Measurements from ENCODE around the gene KRT77. TPM values are rescaled to one million over a fixed set of nuclear protein-coding genes. Genes with fewer than 3 reads are reported as not detected.
"Not testable (repeated sequence)": the region's sequence is repeated elsewhere in the genome, so short reads cannot be mapped to it uniquely, and the experiment has no call there.

Gene KRT77
- total RNA-seq: not detected in 2 replicates

DNA sequence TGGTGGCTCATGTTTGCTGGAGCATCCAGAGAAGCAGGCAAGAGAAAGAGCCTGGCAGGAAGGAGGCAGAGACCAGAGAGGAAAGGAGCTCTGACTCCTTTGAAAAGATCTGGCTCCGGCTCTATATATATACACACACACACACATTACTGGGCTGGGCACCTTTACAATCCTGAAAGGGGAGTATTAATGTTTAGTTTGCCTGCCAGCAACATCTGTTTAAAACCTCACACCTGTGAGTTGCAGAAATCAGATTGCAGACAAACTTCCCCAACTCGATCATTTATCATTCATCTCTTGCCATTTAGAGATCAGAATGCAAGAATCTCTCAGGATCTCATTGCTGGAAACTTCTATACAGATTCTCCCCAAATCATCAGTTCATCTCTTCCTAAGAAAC lies at the start of gene KRT77:
TSS of gene KRT77 (minus strand) at position 101 of the 400 bp plus-strand sequence. CDS start at position 11, 90 bp downstream.
- intact Hi-C loops (cut with micrococcal nuclease): no loop called here

- intact Hi-C loops (cut with micrococcal nuclease): no loop called here
These were observed 49.2 kb upstream of the KRT77 start for GRCh38 chr12:52752516-52752915.

- intact Hi-C loops (cut with micrococcal nuclease): no loop called here
These were observed 48.5 kb upstream of the KRT77 start for GRCh38 chr12:52751795-52752194.

DNA sequence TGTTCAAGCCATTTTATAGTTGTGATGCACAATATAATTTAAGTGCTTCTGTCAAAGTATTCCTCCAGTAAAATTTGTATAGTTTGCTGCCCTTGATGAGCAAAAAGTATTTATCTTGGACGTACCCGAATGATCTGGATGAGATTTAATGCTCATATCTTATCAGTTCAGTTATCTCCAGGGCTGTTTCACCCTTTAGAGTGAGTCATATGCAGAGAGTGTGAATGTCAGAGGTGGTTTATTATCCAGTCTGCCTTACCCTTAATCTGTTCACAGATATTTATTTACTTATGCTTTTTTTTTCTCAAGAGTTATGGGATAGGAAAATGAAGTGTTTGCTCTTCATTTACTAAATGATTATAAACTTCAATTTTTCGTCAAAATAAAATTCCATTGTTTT lies 47.2 kb upstream of the KRT77 start:
- intact Hi-C loops (cut with micrococcal nuclease): not testable (repeated sequence)

DNA sequence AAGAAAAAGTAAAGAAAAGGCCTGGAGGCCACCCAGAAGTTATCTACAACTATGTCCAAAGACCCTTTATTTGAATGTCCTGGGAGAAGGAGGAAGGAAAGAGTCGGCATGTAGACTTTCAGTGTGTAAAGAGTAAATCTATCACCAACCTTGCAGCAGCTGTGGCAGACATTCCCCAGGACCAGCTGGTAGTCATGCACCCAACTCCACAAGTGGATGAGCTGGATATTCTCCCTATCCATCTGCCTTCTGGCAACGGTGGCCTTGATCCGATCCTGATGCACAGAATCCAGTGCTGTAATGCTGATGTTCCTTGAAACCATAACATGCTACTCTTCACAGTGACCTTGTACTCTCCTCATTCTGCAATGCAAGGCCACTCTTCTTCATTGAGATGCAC lies 46.5 kb upstream of the KRT77 start:
- intact Hi-C loops (cut with micrococcal nuclease): no loop called here

GRCh38 chr12:52748578-52748977 lies 45.3 kb upstream of the KRT77 start:
- intact Hi-C loops (cut with micrococcal nuclease): no loop called here

GRCh38 chr12:52745554-52745953 lies 42.2 kb upstream of the KRT77 start:
- intact Hi-C loops (cut with micrococcal nuclease): no loop called here

- intact Hi-C loops (cut with micrococcal nuclease): no loop called here
These were observed 41.3 kb upstream of the KRT77 start for GRCh38 chr12:52744493-52745156.

DNA sequence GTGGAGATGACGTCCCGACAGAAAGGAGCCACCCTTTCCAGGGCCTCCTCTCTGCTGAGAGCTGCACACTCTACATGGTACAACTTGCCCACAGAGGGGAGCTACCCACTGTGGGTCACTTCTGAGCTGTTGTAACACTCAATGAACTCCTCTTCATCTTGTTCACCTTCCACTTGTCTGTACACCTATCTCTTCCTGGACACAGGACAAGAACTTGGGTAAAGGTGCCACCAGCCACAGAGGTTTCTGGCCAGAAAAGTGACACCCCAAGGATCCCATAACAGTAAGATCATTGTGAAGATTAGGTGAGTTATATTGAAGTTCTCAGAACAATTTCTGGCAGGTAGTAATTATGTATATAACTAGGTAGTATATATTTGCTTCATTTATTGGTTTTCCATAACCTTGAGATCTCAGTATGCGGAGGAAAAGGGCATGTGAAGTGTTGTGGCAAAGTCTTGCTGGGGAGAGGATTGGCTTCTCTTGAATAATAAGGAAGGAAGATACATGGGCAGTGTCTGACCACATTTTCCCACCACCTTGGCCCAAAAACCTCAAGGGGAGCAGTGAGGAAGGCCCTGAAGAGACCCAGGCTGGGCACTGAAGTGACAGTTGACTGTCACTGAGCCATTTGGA lies 39.6 kb upstream of the KRT77 start:
- intact Hi-C loops (cut with micrococcal nuclease): no loop called here

GRCh38 chr12:52742196-52742580 lies 38.9 kb upstream of the KRT77 start:
- intact Hi-C loops (cut with micrococcal nuclease): no loop called here

DNA sequence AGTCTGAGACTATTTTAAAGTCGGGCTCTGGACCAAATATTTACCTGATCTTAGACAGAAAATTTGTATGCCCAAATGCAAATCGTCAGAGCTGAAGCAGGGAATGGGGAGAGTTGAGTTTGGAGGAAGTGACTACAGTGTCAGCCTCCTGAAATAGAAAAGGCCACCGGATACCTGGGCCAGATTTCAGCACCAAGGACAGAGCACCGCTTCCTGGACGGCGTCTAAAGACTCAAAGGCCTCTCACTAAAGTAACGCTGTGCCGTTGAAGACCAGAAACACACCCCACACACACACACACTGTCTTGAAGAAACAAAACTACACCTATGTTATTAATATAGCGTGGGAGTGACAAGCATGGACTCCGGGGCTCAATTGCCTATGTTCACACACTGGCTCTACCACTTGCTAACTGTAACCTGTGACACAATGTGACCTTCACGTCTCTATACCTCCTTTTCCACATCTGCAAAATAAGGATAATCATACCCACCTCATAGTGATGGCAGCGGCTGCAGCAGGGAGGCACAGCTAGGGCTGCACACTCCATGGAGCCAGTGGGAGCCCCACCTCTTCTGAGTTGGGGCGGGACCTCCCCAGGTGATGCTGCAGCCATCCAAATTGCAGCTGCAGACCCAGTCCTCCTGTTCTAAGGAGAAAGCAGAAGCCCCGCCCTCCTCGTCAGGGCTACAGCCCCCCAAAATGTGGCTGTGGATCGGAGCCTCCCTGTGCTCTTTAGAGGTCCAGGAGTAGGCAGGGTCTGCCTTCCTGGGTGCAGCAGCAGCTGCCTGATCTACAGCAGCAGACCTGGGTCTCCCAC lies 38.3 kb upstream of the KRT77 start:
- intact Hi-C loops (cut with micrococcal nuclease): loop anchor here (1.0 kb wide), 2 partner anchors 131 to 158 kb away; no protein-coding TSS in a partner anchor

DNA sequence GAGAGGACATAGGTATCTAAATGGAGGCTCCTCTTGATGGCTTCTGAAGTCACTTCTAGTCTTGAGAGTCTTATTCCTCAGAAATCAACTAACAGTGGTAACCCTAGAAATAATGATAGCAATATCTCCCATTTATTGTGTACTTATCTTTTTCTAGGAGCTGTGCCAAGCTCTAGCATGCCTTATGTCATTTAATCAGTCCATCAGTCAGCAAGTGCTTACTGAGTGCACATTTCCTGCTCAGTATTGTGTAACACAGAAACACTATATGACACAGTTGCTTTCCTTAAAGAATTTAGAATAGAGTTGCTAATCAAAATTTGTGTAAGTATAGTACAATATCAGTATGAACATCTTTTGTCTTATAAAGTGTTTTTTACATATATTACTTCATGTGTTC lies 37.3 kb upstream of the KRT77 start:
- intact Hi-C loops (cut with micrococcal nuclease): no loop called here

DNA sequence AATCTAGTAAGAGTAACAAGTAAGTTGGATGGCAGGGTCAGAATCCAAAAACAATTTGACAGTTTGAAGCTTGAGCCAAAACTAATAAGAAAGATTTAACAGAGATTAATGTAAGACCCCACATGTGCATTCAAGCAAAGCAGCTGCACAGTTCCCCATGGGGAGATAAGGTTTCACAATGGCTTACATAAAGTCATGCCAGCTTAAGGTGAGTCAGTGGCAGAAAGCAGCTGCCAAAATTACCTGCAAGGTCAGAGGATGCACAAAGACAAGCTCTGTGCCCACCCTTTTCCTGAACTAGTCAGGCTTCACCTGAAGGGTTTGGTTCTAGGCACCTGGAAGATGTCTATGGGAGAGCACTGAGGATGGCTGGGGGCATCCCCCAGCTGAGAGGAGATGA lies 36.6 kb upstream of the KRT77 start:
- intact Hi-C loops (cut with micrococcal nuclease): no loop called here

GRCh38 chr12:52735816-52736632 lies 32.7 kb upstream of the KRT77 start:
- intact Hi-C loops (cut with micrococcal nuclease): no loop called here

GRCh38 chr12:52735106-52735505 lies 31.8 kb upstream of the KRT77 start:
- intact Hi-C loops (cut with micrococcal nuclease): no loop called here

DNA sequence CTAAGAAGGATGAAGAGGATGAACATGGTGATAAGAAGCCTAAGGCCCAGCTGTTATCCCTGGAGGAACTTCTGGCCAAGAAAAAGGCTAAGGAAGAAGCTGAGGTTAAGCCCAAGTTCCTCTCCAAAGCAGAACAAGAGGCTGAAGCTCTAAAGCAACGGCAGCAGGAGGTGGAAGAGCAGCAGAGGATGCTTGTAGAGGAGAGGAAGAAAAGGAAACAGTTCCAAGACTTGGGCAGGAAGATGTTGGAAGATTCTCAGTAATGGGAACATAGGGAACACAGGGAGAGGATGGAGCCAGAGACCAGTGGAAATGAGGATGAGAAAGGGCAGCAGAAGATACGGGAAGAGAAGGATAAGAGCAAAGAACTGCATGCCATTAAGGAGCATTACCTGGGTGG lies 27.5 kb upstream of the KRT77 start:
- intact Hi-C loops (cut with micrococcal nuclease): no loop called here

GRCh38 chr12:52730383-52730782 lies 27.1 kb upstream of the KRT77 start:
- intact Hi-C loops (cut with micrococcal nuclease): no loop called here

- intact Hi-C loops (cut with micrococcal nuclease): no loop called here
These were observed 25.8 kb upstream of the KRT77 start for GRCh38 chr12:52729147-52729546.

DNA sequence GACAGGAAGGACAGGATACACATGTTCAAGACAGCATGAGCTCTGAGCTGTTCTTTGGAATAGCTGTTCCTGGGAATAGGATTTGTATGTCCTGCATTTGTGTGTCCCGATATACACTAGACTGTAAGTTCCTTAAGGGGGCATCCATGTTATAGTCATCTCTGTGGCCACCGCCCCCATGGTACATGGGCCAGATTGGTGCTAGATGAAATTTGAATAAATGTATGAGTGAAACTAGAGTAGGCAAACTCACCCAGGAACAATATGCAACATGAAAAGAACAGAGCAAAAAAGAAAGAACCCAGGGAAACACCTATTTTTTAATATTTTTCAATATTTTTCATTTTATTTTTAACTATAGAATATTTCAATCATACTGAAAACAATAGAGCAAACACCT lies 25.1 kb upstream of the KRT77 start:
- intact Hi-C loops (cut with micrococcal nuclease): no loop called here

- intact Hi-C loops (cut with micrococcal nuclease): no loop called here
These were observed 23.7 kb upstream of the KRT77 start for GRCh38 chr12:52727037-52727436.

DNA sequence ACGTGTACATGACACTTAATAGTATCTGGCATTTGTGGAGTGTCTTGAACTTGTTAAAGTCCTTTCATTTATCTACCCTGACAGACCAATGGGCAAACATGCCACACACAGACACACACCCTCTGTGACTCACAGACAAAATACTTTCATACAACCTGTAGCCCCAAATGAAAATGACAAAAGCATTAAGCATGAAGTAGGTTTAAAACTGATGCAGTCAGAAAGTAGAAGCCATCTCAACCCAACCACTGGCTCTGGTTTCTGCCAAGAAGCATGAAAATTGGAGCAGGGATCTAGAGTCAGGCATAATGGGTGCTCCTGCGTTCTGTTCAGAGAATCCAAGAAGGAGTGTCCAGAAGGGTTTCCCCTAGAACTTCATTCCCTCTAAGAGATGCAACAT lies 23.1 kb upstream of the KRT77 start:
- intact Hi-C loops (cut with micrococcal nuclease): no loop called here

GRCh38 chr12:52724384-52724783 lies 21.1 kb upstream of the KRT77 start:
- intact Hi-C loops (cut with micrococcal nuclease): no loop called here

Measured in T-helper 1 cell treated with Interleukin-12 subunit alpha and Interleukin-12 subunit beta and Interleukin-4 antibody, amounts not matched to agents 30 ng/mL and 1 ng/mL, for 36 hours (primary cell).